RCC 7860 (cell line): ENCODE measurements around the gene CA9.

Experiments used
- DNase-seq: peaks from one replicate; pipeline ENCODE4 v3.0.0-alpha.2; 2015; ENCODE audit warnings: low spot score
- FAIRE-seq: peaks from 2 replicates; lab custom pipeline; 2012; peaks lifted over from hg19 to GRCh38; lab: Jason Lieb, UNC

CA9 gene

GRCh38 chr9:35675204-35675603, 1.5 kb downstream of the CA9 start:
- DNase-seq: no peak
- FAIRE-seq: no peak

- no peak for DNase-seq
- no peak for FAIRE-seq
Measured at GRCh38 chr9:35675732-35676392, 2.1 kb downstream of the CA9 start.

- no peak for DNase-seq
- no peak for FAIRE-seq
Measured at GRCh38 chr9:35679091-35679490, 5.4 kb downstream of the CA9 start.

GRCh38 chr9:35679766-35680330, 6.1 kb downstream of the CA9 start:
- FAIRE-seq (no peak), DNase-seq (no peak)

GRCh38 chr9:35680331-35681105, 6.8 kb downstream of the CA9 start:
- FAIRE-seq: no peak
- no peak for DNase-seq

- no peak for DNase-seq
- no peak for FAIRE-seq
Measured at GRCh38 chr9:35681341-35682002, 7.7 kb downstream of the CA9 start.

GRCh38 chr9:35682051-35682450, 8.3 kb downstream of the CA9 start:
- FAIRE-seq: no peak
- no peak for DNase-seq

- DNase-seq: no peak
- FAIRE-seq: no peak
Measured at GRCh38 chr9:35682520-35683315, 9.0 kb downstream of the CA9 start.

- FAIRE-seq: no peak
Measured at GRCh38 chr9:35683323-35683722, 9.6 kb downstream of the CA9 start.

GRCh38 chr9:35684921-35685320, 11.2 kb downstream of the CA9 start:
- FAIRE-seq (no peak), DNase-seq (no peak)

More at GRCh38 chr9:35683323-35683722, 9.6 kb downstream of the CA9 start:
- no peak for DNase-seq

GRCh38 chr9:35685506-35685905, 11.8 kb downstream of the CA9 start:
- FAIRE-seq (no peak), DNase-seq (no peak)

GRCh38 chr9:35686222-35687203, 12.8 kb downstream of the CA9 start:
- DNase-seq (no peak), FAIRE-seq (no peak)

- DNase-seq (no peak), FAIRE-seq (no peak)
Measured at GRCh38 chr9:35687306-35687705, 13.6 kb downstream of the CA9 start.

- DNase-seq (no peak), FAIRE-seq (no peak)
Measured at GRCh38 chr9:35687972-35688557, 14.3 kb downstream of the CA9 start.

GRCh38 chr9:35688558-35689541, 15.1 kb downstream of the CA9 start:
- DNase-seq (peak; percentile 78), FAIRE-seq (peak; percentile 86)

- DNase-seq (no peak), FAIRE-seq (no peak)
Measured at GRCh38 chr9:35689542-35690293, 16.0 kb downstream of the CA9 start, which contains the start of gene TPM2. TSS of gene TPM2 (minus strand) at chr9:35689925. CDS start at chr9:35689817, 108 bp downstream.

GRCh38 chr9:35690294-35690613, 16.5 kb downstream of the CA9 start:
- FAIRE-seq (no peak), DNase-seq (no peak)
